CD4-positive, alpha-beta T cell (primary cell): ENCODE results near the gene PARD6B. TPM values are rescaled to one million over a fixed set of nuclear protein-coding genes. Genes with fewer than 3 reads are reported as not detected.
"Not testable (repeated sequence)": the region's sequence is repeated elsewhere in the genome, so short reads cannot be mapped to it uniquely, and the experiment has no call there.

Experiments
- ATAC-seq: fragments of 200-7000 bp; cut with Tn5 transposase; one replicate; pipeline ENCODE4 v1.10.0; 2022; ENCODE audit warnings: mild to moderate bottlenecking; ENCODE audit not compliant: poor library complexity
- CTCF ChIA-PET: fragments of 350-600 bp; sonication (Branson Sonifier 250); formaldehyde crosslinking; loops from one replicate; lab custom pipeline; 2021; ENCODE audit warnings: antibody characterized with exemption, inconsistent platforms; lab: Charles Lee
- POLR2A ChIA-PET: fragments of 350-600 bp; sonication (Branson Sonifier 250); formaldehyde crosslinking; loops from one replicate; lab custom pipeline; 2021; ENCODE audit warnings: antibody characterized with exemption, inconsistent platforms; lab: Charles Lee
- DNase-seq, 14 experiments: peaks; one replicate each; pipeline ENCODE4 v3.0.0-alpha.2; 2013 to 2020; ENCODE audit warnings: mixed read lengths in 2 of 14
- H3K27ac ChIP-seq, 2 donors: one replicate each; pipeline versions ENCODE4 v1.5.1 to v1.7.0; 2013; ENCODE audit warnings: low read length in 2 of 2, low read depth in 1 of 2, mild to moderate bottlenecking in 1 of 2
- H3K27me3 ChIP-seq, 2 experiments: 1 replicate in 1 of 2; 2 replicates in 1 of 2; pipeline versions ENCODE4 v1.6.1 to v1.7.0; 2013; ENCODE audit warnings: low read length in 2 of 2, control low read depth in 1 of 2, mild to moderate bottlenecking in 1 of 2, moderate library complexity in 1 of 2; ENCODE audit not compliant: insufficient read depth in 2 of 2, control insufficient read depth in 1 of 2
- H3K36me3 ChIP-seq: one replicate; pipeline ENCODE4 v1.6.1; 2013; ENCODE audit warnings: low read length, control low read depth; ENCODE audit not compliant: insufficient read depth
- H3K4me1 ChIP-seq: one replicate; pipeline ENCODE4 v1.6.1; 2013; ENCODE audit warnings: low read length, control low read depth; ENCODE audit not compliant: insufficient read depth
- H3K4me3 ChIP-seq: one replicate; pipeline ENCODE4 v1.5.1; 2013; ENCODE audit warnings: mild to moderate bottlenecking, low read length, moderate library complexity
- H3K9me3 ChIP-seq, 2 experiments: 1 replicate in 1 of 2; 2 replicates in 1 of 2; pipeline versions ENCODE4 v1.6.1 to v1.7.0; 2013; ENCODE audit warnings: low read length in 2 of 2, mild to moderate bottlenecking in 2 of 2, control low read depth in 1 of 2, moderate library complexity in 1 of 2; ENCODE audit not compliant: control insufficient read depth in 1 of 2, insufficient read depth in 1 of 2
- H3K27ac Mint-ChIP-seq: one replicate; pipeline ENCODE4 v1.8.0; 2020; ENCODE audit warnings: mixed read lengths
- H3K27me3 Mint-ChIP-seq: one replicate; pipeline ENCODE4 v1.8.0; 2021; ENCODE audit warnings: mixed read lengths
- H3K36me3 Mint-ChIP-seq: one replicate; pipeline ENCODE4 v1.8.0; 2021; ENCODE audit warnings: low read depth, mixed read lengths
- H3K4me1 Mint-ChIP-seq: one replicate; pipeline ENCODE4 v1.8.0; 2021; ENCODE audit warnings: low read depth, mixed read lengths
- H3K4me3 Mint-ChIP-seq: one replicate; pipeline ENCODE4 v1.8.0; 2020; ENCODE audit warnings: mild to moderate bottlenecking, mixed read lengths
- H3K9me3 Mint-ChIP-seq: one replicate; pipeline ENCODE4 v1.8.0; 2020; ENCODE audit warnings: mixed read lengths
- intact Hi-C, 2 experiments: fragments of 100-400 bp; cut with DNase I in 1 of 2; cut with micrococcal nuclease in 1 of 2; formaldehyde crosslinking; loops; one replicate each; pipeline versions ENCODE4 v1.15.1 to v1.9.0; 2023 to 2025; cut with DNase I, micrococcal nuclease
- total RNA-seq, 174 experiments: library from RNA in 2 of 174; stranded (reverse) in 2 of 174; gene quantifications; one replicate each; pipeline ENCODE4 v1.2.3 and lab custom pipeline; 2021 to 2026
- TF ChIP-seq, protein P1 (sequence below): fragments of 200-600 bp; IDR thresholded peaks from one replicate; pipeline ENCODE4 v1.8.0; 2022; ENCODE audit warnings: antibody characterized with exemption, mild to moderate bottlenecking

Gene PARD6B
- total RNA-seq, 2 experiments from 2014 or later, result 5.6 to 8.2 TPM

DNA sequence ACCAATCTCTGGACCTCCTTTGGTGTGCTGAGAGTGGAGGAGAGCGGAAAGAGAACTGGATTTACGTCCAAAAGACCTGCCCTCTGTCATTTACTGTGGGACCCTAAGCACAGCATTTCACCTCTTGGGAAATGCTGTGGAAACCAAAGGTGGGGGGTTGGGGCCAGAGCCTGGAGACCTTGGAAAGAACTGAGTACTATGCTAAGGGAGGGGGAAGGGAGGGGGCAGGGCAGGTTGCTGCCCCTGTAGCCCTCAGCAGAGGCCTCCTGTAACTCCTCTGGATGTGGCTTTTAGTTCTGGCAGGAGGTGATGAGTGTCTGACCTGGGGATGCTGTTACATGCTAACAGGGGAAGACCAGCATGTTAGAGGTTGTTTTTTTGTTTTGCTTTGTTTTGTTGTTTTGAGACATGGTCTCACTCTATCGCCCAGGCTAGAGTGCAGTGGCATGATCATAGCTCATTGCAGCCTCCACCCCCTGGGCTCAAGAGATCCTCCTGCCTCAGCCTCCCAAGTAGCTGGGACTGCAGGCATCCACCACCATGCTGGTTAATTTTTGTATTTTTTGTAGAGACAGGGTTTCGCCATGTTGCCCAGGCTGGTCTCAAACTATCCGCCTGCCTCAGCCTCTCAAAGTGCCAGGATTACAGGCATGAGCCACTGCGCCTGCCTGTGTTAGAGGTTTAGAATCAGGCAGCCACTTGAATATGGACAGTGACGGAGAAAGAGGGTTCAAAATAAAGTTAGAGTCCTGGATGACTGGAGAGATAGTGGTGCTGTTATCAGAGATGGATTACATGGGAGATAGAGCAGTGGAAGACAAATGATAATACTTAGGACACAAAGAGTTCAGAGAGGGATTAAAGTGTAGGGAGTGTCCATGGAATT lies 18.4 kb upstream of the PARD6B start:
- CTCF ChIA-PET, result no interaction called here
- no peak overlapping the region for H3K4me3 ChIP-seq

GRCh38 chr20:50713657-50714101 lies 17.7 kb upstream of the PARD6B start:
- no peaks in the 10 kb centered on the region for H3K4me1 Mint-ChIP-seq
- intact Hi-C loops, result no loop called here
- H3K9me3 Mint-ChIP-seq, result no peaks in the 10 kb centered on the region
- no peak overlapping the region for H3K27ac Mint-ChIP-seq
- peaks cover 29% of the 10 kb centered on the region for H3K27me3 Mint-ChIP-seq
- H3K4me1 ChIP-seq, result no peaks in the 10 kb centered on the region
- DNase-seq (no peak), ATAC-seq (no peak)
- H3K4me3 Mint-ChIP-seq, result no peak overlapping the region
- peaks cover 0 to 7% of the 10 kb centered on the region in 2 experiments for H3K27me3 ChIP-seq
- H3K27ac ChIP-seq, result no peak overlapping the region
- H3K36me3 ChIP-seq, result no peaks in the 10 kb centered on the region
- H3K4me3 ChIP-seq, result no peak overlapping the region
- CTCF ChIA-PET, result no interaction called here
- no peaks in the 10 kb centered on the region for H3K9me3 ChIP-seq
- TF ChIP-seq, protein P1, sequence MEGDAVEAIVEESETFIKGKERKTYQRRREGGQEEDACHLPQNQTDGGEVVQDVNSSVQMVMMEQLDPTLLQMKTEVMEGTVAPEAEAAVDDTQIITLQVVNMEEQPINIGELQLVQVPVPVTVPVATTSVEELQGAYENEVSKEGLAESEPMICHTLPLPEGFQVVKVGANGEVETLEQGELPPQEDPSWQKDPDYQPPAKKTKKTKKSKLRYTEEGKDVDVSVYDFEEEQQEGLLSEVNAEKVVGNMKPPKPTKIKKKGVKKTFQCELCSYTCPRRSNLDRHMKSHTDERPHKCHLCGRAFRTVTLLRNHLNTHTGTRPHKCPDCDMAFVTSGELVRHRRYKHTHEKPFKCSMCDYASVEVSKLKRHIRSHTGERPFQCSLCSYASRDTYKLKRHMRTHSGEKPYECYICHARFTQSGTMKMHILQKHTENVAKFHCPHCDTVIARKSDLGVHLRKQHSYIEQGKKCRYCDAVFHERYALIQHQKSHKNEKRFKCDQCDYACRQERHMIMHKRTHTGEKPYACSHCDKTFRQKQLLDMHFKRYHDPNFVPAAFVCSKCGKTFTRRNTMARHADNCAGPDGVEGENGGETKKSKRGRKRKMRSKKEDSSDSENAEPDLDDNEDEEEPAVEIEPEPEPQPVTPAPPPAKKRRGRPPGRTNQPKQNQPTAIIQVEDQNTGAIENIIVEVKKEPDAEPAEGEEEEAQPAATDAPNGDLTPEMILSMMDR, result no peak
- no peaks in the 10 kb centered on the region for H3K36me3 Mint-ChIP-seq
- POLR2A ChIA-PET, result no interaction called here

More for the DNA sequence above, 18.4 kb upstream of the PARD6B start:
- TF ChIP-seq, protein P1, result no peak
- peaks cover 29% of the 10 kb centered on the region for H3K27me3 Mint-ChIP-seq
- Histone ChIP-seq H3K27ac (no peak overlapping the region), H3K4me1 (no peaks in the 10 kb centered on the region), H3K9me3 (no peaks in the 10 kb centered on the region), H3K27me3 (peaks cover 0 to 7% of the 10 kb centered on the region in 2 experiments), H3K36me3 (no peaks in the 10 kb centered on the region)
- H3K4me1 Mint-ChIP-seq, result no peaks in the 10 kb centered on the region
- H3K36me3 Mint-ChIP-seq, result no peaks in the 10 kb centered on the region
- H3K9me3 Mint-ChIP-seq, result no peaks in the 10 kb centered on the region
- POLR2A ChIA-PET, result no interaction called here
- intact Hi-C loops, result no loop called here
- H3K4me3 Mint-ChIP-seq, result no peak overlapping the region
- no peak for DNase-seq
- no peak overlapping the region for H3K27ac Mint-ChIP-seq
- no peak for ATAC-seq

GRCh38 chr20:50714426-50714825 lies 17.0 kb upstream of the PARD6B start:
- POLR2A ChIA-PET, H3K27ac ChIP-seq, H3K4me3 Mint-ChIP-seq, H3K9me3 Mint-ChIP-seq, H3K4me1 Mint-ChIP-seq, CTCF ChIA-PET, H3K27me3 ChIP-seq, H3K36me3 Mint-ChIP-seq, ATAC-seq, H3K36me3 ChIP-seq, H3K27ac Mint-ChIP-seq, intact Hi-C loops, H3K9me3 ChIP-seq, H3K4me1 ChIP-seq, H3K4me3 ChIP-seq, DNase-seq: not testable (repeated sequence)
- H3K27me3 Mint-ChIP-seq, result peaks cover 29% of the 10 kb centered on the region
